Fibroblast of pulmonary artery (primary cell): Measurements from ENCODE around the gene GRIN1.

ENCODE experiments used
- DNase-seq: peaks from one replicate; pipeline ENCODE4 v3.0.0-alpha.2; 2010; ENCODE audit warnings: low read depth
- H3K4me3 ChIP-seq: replicated peaks from 2 replicates; pipeline ENCODE4 v1.5.1; 2011; ENCODE audit warnings: low read depth, mild to moderate bottlenecking, control low read depth, low read length, moderate library complexity
- CTCF ChIP-seq: IDR thresholded peaks from 2 replicates; pipeline ENCODE4 v1.5.1; 2011; ENCODE audit warnings: mild to moderate bottlenecking, control low read depth, low read length, inconsistent platforms; ENCODE audit errors: missing control alignments

The GRIN1 gene

DNA sequence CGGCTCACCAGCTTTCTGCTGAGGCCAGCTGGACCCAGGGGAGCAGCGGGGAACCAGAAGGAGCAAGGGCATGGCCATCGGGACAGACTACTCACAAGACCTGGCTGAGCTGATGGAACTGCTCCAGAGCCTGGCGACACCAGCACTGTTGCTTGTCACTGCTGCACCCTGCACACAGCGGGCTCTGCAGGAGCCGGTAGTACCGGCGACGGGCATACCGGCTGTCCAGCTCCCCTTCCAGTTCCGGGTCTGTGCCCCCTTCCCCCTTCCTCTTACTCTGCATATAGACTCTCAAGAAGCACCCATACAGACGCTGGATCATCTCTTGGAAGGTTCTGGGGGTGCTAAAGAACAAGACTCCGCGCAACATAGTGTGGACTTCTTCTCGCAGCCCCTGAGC is 48.4 kb downstream of the GRIN1 start:
- TF ChIP-seq CTCF = no peak
- no peak for DNase-seq
- H3K4me3 ChIP-seq = peak overlapping the region; percentile 94

DNA sequence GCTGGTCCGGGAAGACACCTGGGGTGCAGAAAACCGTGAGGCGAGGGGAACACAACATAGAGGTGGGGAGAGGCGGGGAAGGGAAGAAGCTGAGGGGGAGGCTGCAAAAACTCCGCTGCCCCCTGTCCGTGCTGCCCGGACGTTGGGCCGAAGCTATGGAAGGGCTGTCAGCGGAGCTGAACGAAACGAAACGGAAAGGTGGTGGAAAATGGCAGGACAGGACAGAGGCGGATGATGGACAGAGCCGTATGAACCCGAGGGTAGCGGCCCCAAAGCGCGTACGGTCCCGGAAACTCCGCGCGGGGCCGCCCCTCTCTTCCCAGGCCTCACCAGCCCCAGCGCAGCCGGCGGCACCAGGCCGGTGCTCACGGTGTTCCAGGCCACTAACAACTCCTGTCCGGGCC is 49.1 kb downstream of the GRIN1 start:
- DNase-seq = no peak
- H3K4me3 ChIP-seq = peak overlapping the region; percentile 94

GRCh38 chr9:137188490-137189296 is 49.7 kb downstream of the GRIN1 start, which contains the start of the genes ANAPC2 and SSNA1:
Gene ANAPC2, minus strand, starts transcription at chr9:137188560. Its CDS starts 28 bp downstream, at chr9:137188532.
Gene SSNA1, plus strand, starts transcription at chr9:137188676. Its CDS starts 51 bp downstream, at chr9:137188727.
- peak; percentile 43 for TF ChIP-seq CTCF
- peak within 1 kb of the TSS; percentile 94 for H3K4me3 ChIP-seq
- DNase-seq = peak; percentile 96

More for the DNA sequence above, 49.1 kb downstream of the GRIN1 start:
- no peak for TF ChIP-seq CTCF

- TF ChIP-seq CTCF = no peak
- DNase-seq = no peak
- peak overlapping the region; percentile 94 for H3K4me3 ChIP-seq
Measured at GRCh38 chr9:137189297-137190295, 50.6 kb downstream of the GRIN1 start.

DNA sequence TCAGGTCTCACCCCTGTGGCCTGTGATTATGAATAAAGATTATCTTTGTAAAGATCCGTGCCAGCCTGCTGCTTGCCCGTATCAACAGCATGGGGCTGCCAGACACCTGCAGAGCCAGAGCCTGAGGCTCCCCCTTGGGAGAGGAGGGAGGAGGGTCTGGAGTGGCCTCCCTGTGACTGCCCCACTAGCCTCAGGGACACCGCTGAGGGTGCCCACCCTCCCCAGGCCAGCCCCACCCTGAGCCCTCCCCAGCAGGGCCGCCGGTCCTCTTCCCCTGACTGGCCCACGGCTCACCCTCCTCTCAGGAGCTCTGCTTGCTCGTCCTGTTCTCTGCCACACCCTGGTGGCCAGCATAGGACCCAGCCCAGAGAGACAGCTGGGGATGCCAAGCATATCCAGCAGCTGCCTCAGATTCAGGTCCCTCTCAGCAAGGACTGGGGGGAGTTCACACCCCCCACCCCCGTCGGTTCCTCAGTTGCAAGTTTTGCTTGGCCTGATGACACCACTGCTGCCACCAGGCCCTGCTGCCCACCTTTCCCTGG is 51.4 kb downstream of the GRIN1 start:
- no peak for TF ChIP-seq CTCF

DNA sequence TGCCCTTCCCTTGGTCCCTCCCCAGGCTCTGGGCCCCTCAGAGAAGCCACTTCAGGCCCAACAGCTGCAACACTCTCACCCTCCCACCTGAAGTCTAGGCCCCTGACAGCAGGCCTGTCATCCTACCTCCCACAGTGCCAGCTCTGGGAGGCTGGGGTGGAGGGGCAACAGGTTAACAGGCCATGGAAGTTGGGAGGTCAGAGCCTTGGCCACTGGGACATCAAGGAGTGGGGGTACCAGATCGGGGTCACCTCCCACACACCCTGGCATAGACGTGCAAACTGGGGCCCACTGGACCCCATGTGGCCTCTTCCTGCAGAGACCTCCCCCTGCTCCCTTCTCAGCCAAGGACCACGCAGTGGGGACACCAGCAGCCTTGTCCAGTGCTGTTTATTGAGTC is 52.3 kb downstream of the GRIN1 start:
- DNase-seq = no peak
- no peak overlapping the region for H3K4me3 ChIP-seq
- no peak for TF ChIP-seq CTCF

More for the DNA sequence above, 51.4 kb downstream of the GRIN1 start:
- no peak overlapping the region for H3K4me3 ChIP-seq
- DNase-seq = no peak
